HG03103 (cell line): Measurements from ENCODE around the gene SUCLG2.

Source experiments
- ATAC-seq: cut with Tn5 transposase; IDR thresholded peaks from one replicate; pipeline ENCODE4 v1.9.1; 2021; ENCODE audit warnings: low read depth; ENCODE audit not compliant: unreplicated experiment

SUCLG2 gene

DNA sequence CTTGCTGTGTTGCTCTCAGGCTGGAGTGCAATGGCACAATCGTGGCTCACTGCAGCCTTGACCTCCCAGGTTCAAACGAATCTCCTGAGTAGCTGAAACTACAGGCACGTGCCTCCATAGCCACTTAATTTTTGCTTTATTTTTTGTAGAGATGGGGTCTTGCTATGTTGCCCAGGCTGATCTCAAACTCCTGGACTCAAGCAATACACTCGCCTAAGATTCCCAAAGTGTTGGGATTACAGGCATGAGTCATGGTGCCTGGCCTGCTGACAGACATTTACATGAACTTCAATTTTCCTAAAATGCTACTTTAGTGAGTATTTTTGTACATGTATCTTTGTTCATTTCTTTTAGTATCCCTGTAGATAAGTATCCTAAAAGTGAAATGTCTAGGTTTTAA lies 132.3 kb downstream of the SUCLG2 start:
- ATAC-seq: no peak

- peak; percentile 69 for ATAC-seq
Observed at GRCh38 chr3:67521053-67521646, 133.3 kb downstream of the SUCLG2 start.

DNA sequence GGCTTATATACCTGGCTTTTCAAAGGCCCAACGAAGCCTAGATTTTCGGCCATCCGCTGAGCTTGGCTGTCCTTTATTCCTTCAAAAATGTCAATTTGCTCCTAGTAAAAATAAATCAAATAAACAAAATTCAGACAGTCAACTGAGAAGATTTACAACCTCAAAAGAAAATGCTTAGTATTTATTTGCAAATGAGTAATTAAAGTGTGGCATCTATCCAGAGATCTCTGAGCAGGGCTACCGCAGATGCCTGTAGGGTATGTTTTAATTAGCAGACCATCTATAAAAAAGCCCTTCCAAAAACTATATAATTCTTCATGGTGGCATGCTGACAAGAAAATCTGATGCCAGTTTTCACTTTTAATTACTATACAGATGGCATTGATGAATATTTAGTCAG lies 136.2 kb downstream of the SUCLG2 start:
- ATAC-seq: no peak

GRCh38 chr3:67517781-67518180 lies 136.6 kb downstream of the SUCLG2 start:
- ATAC-seq: no peak

DNA sequence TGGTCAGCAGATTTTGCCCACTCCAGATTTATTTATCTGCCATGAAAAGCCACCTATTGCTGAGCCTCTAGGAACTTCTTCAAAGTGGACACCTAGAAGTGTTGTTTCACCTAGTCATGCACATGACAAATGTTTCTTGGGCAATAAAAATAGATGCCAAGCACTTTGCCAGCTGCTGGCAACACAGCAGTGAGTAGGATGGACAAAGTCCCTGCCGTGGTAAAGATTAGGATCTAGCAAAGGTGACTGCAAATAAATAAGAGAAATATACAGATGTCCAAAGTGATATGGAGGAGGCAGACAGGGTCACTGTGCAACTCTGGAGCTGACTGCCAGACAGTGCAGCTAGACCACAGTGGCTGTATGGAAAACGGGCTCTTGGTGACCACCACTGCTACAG lies 137.9 kb downstream of the SUCLG2 start:
- ATAC-seq: no peak

- no peak for ATAC-seq
Observed at GRCh38 chr3:67515778-67516177, 138.6 kb downstream of the SUCLG2 start.

DNA sequence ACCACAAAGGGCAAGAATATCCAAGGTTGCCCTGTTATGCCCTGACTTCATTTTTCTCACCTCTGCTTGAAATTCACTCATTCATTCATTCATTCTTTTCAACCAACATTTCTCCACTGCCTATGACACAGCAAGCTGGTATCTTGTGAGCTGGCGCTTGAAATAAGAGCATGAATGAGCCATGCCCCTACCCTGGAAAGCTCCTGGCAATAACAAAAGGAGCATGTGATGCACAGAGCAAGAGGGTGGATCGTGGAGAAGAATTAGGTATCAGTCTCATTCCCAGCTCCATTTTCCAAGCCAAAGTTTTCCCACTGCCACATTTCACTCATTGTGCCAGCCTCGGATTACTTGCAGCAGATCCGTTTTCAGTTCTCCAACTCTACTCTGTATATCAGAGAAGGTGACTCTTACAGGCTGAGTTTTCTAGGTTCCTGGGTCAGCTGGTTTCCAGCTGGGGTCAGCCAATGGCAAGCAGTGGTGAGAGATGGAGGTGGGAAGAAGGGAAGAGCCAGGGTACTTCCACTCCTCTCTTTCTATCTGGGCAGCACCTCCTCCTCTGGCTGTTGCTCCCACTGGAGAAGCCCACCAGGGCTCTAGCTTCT lies 144.8 kb downstream of the SUCLG2 start:
- no peak for ATAC-seq

- no peak for ATAC-seq
Observed at GRCh38 chr3:67507584-67507983, 146.8 kb downstream of the SUCLG2 start.

DNA sequence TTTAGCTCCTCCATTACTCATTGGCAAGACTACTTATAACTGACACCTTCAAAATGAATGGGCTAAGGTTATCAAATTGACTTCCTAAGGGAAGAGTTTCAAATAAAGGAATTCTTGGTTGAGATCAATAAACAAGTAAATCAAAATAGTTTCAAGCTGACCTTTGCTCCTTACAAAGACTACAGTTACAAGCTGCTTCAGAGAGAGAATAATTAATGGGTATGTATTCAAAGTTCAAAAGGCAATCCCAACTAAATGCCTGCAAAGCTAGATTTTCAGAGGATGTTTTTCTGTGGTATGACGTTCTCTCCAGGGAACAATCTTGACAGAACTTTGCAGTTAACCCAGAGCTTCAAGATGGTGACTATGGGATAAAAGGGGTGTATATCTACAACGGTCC lies 153.7 kb downstream of the SUCLG2 start:
- ATAC-seq: no peak

- ATAC-seq: no peak
Observed at GRCh38 chr3:67497746-67498145, 156.7 kb downstream of the SUCLG2 start.

DNA sequence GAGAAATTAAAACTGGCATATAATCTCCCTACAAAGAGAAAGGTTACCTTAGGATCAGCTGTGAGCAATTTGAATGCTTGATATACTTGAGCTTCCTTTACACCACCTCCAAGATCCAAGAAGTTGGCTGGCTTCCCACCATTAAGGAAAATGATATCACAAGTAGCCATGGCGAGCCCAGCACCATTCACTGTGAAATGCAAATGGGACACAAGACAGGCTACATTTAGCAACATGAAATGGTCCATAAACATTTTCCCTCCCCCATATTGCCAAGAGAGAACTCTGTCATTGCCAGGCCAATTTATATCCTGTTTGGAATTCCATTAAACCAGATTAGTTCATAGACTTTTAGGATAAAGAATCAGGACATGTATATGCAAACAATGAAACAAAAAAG lies 158.7 kb downstream of the SUCLG2 start:
- ATAC-seq: no peak

- no peak for ATAC-seq
Observed at GRCh38 chr3:67493808-67494207, 160.6 kb downstream of the SUCLG2 start.

DNA sequence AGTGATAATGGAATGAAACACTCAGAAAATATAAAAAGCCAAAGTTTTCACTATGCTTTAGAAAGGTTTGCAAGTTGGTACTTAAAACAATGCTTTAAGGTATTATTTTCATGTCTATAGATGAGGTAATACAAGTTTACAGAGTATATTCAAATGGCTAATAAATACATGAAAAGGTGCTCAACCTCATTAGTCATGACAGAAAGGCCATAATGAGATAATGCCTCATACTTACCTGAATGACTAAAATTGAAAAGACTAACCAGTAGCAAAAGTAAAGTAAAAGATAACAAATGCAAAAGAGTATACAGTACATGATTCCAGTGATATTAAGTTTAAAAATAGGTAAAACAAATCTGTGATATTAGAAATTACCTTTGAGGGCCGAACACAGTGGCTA lies 163.8 kb downstream of the SUCLG2 start:
- ATAC-seq: no peak

DNA sequence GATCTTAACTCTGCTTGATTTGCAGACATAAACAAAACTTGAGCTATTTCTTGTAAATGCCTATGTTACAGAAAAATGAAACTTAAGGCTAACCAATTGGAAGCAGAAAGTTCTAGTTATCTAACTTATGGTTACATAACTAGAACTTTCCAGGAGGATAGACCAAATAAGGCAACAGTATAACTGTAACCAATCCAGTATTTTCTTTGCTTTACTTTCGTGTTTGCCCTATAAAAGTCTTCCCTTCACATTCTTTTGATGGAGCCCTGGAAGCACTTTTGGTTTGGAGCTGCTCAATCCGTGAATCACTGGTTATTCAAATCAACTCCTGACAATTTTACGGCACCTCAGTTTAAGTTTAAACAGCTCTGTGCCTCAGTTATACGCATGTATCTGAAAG lies 164.6 kb downstream of the SUCLG2 start:
- ATAC-seq: no peak

DNA sequence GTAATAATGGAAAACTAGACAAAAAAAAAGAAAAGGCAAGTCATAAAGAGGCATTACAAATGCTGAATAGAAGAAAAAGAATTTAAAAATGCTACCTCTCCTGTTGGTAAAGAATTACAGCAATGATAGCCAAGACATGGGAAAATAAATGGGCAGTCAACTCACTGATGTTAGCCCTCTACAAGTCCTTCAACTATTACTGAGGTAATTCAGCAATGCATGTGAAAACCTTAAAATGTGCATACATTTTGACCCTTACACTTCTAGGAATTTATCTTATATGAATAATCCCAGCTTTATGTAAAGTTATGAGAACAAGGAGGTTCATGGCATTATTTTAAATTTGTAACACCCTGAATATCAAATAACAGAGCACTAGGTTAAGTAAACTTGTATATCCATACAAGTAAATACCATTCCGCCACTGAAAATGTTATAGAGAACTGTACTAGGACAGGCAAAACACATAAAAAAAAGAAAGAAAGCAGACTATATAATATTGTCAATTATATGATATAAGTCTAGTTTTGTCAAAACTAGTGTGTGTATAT lies 166.8 kb downstream of the SUCLG2 start:
- ATAC-seq: no peak

DNA sequence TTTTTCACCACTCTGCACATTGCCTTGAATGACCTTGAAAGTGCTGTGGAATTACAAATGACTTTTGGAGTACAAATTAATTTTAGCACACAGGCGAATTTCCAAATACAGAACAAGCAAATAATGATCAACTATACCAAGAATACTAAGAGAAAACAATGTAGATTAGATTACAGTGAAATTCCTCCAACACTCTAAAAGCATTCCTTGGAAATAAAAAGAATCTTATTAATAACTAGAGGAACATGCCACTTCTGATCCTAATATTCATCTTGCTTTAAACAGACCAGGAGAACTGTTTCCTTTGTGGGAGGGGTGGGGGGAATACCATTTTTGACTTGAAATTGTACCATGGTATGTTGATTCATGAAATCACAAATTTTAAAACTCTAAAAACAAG lies 167.5 kb downstream of the SUCLG2 start:
- ATAC-seq: no peak

GRCh38 chr3:67484085-67484484 lies 170.3 kb downstream of the SUCLG2 start:
- ATAC-seq: no peak

DNA sequence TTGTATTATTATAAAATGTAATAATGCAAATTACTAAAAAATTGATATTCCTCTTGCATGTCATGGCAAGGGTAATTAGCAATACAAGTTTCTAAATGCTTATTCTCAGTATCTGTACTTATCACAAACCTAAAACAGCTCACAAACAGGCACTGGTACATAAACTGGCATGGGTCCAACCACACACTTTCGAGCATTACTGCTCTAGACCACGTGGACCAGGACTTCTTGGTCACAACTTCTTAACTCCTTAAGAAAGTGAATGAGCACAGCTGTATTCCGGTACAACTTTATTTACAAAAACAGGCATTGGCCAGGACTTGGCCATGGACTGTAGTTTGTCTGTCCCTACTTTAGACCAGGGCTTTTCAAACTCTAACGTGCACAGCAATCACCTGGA lies 173.3 kb downstream of the SUCLG2 start:
- ATAC-seq: no peak

- ATAC-seq: no peak
Observed at GRCh38 chr3:67478423-67478822, 176.0 kb downstream of the SUCLG2 start.

DNA sequence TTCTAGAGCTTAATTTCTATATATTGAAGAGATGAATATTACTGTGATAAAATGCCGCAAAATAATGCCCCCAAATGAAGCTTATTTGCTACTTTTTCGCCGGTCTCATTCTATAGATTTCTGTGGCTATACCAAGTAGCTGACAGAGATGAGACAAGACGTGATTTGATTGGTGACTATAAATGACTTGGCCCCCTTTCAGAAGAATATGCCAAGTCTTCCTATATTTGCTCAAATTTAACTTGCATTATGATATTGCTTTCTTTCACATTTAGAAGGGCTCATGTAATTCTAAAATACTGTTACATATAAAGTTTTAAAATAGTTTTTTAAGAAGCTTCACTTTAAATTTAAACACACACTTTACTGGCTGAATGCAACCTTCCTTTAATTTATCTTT lies 180.1 kb downstream of the SUCLG2 start:
- ATAC-seq: no peak

- no peak for ATAC-seq
Observed at GRCh38 chr3:67472674-67473201, 181.7 kb downstream of the SUCLG2 start.

DNA sequence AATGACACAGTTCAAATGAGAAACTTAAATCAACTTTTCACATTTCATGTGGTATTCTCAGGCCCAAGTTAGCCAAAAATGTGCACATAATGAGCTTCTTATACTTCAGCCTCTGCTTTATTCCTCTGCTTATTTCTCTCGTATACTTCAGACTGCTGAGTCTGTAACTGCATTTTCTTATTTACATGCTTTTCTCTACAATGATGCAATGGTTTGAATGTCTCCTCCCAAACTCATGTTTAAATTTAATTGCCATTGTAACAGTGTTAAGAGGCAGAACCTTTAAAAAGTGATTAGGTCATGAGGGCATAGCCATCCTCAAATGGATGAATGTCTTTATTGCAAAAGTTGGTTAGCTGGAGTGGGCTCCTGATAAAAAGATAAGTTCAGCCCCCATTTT lies 184.2 kb downstream of the SUCLG2 start:
- no peak for ATAC-seq
